ENCODE data around the gene DDR2. TPM values are rescaled to one million over a fixed set of nuclear protein-coding genes. Genes with fewer than 3 reads are reported as not detected.

DDR2 gene
- polyA plus RNA-seq, 1 donor from 2014 or later, result 0.69 TPM

- H3K27ac ChIP-seq (ENCODE audit: low read length), result no peak overlapping the region
- no peak overlapping the region for H3K9ac ChIP-seq (ENCODE audit: low read length)
- H3K36me3 ChIP-seq (ENCODE audit: insufficient read depth, low read length), result no peaks in the 10 kb centered on the region
- H3K9me2 ChIP-seq (ENCODE audit: insufficient read depth, low read length), result no peaks in the 10 kb centered on the region
- H3K79me2 ChIP-seq (replicated peaks; ENCODE audit: insufficient read depth, low read length), result no peaks in the 10 kb centered on the region
- H3K27me3 ChIP-seq (ENCODE audit: insufficient read depth, low read depth, low read length), result no peaks in the 10 kb centered on the region
- no peak for TF ChIP-seq TAF1 (IDR thresholded peaks at IDR 0.05; ENCODE audit: low read depth)
- TF ChIP-seq RAD21 (conservative IDR thresholded peaks at IDR 0.05), result no peak
- TF ChIP-seq, protein P1, sequence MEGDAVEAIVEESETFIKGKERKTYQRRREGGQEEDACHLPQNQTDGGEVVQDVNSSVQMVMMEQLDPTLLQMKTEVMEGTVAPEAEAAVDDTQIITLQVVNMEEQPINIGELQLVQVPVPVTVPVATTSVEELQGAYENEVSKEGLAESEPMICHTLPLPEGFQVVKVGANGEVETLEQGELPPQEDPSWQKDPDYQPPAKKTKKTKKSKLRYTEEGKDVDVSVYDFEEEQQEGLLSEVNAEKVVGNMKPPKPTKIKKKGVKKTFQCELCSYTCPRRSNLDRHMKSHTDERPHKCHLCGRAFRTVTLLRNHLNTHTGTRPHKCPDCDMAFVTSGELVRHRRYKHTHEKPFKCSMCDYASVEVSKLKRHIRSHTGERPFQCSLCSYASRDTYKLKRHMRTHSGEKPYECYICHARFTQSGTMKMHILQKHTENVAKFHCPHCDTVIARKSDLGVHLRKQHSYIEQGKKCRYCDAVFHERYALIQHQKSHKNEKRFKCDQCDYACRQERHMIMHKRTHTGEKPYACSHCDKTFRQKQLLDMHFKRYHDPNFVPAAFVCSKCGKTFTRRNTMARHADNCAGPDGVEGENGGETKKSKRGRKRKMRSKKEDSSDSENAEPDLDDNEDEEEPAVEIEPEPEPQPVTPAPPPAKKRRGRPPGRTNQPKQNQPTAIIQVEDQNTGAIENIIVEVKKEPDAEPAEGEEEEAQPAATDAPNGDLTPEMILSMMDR (IDR thresholded peaks at IDR 0.05; ENCODE audit: poor library complexity, severe bottlenecking), result no peak
- TF ChIP-seq EZH2 (IDR thresholded peaks at IDR 0.05; ENCODE audit: borderline replicate concordance, insufficient read depth, low read length, poor library complexity, severe bottlenecking), result no peak
- TF ChIP-seq SMC3 (conservative IDR thresholded peaks at IDR 0.05; ENCODE audit: poor library complexity), result no peak
- TF ChIP-seq MXI1 (conservative IDR thresholded peaks at IDR 0.05; ENCODE audit: poor library complexity, severe bottlenecking), result no peak
- H3K4me3 ChIP-seq (ENCODE audit: low read length), result no peak overlapping the region
- no peaks in the 10 kb centered on the region for H3K9me3 ChIP-seq (ENCODE audit: low read length)
- no peak overlapping the region for H2AFZ ChIP-seq (ENCODE audit: low read depth, low read length)
- no peak overlapping the region for H3K4me2 ChIP-seq (ENCODE audit: low read length)
- H4K20me1 ChIP-seq (ENCODE audit: insufficient read depth), result no peaks in the 10 kb centered on the region
- H3F3A ChIP-seq (ENCODE audit: insufficient read depth, low read length, poor library complexity, severe bottlenecking), result no peaks in the 10 kb centered on the region
Measured at GRCh38 chr1:162626761-162627160, 5.5 kb upstream of the DDR2 start.

GRCh38 chr1:162627662-162628296 lies 4.5 kb upstream of the DDR2 start:
- Histone ChIP-seq H2AFZ (ENCODE audit: low read depth, low read length) (no peak overlapping the region), H3K27ac (ENCODE audit: low read length) (no peak overlapping the region), H3K4me3 (ENCODE audit: low read length) (no peak overlapping the region), H4K20me1 (ENCODE audit: insufficient read depth) (no peaks in the 10 kb centered on the region), H3F3A (ENCODE audit: insufficient read depth, low read length, poor library complexity, severe bottlenecking) (no peaks in the 10 kb centered on the region), H3K9ac (ENCODE audit: low read length) (no peak overlapping the region), H3K36me3 (ENCODE audit: insufficient read depth, low read length) (no peaks in the 10 kb centered on the region), H3K4me2 (ENCODE audit: low read length) (no peak overlapping the region), H3K79me2 (replicated peaks; ENCODE audit: insufficient read depth, low read length) (no peaks in the 10 kb centered on the region), H3K9me3 (ENCODE audit: low read length) (no peaks in the 10 kb centered on the region), H3K27me3 (ENCODE audit: insufficient read depth, low read depth, low read length) (no peaks in the 10 kb centered on the region), H3K9me2 (ENCODE audit: insufficient read depth, low read length) (no peaks in the 10 kb centered on the region)
- TF ChIP-seq POLR2AphosphoS5 (IDR thresholded peaks at IDR 0.05), result no peak
- no peak for TF ChIP-seq SMC3 (conservative IDR thresholded peaks at IDR 0.05; ENCODE audit: poor library complexity)
- no peak for TF ChIP-seq MXI1 (conservative IDR thresholded peaks at IDR 0.05; ENCODE audit: poor library complexity, severe bottlenecking)
- no peak for TF ChIP-seq EZH2 (IDR thresholded peaks at IDR 0.05; ENCODE audit: borderline replicate concordance, insufficient read depth, low read length, poor library complexity, severe bottlenecking)
- TF ChIP-seq EP300 (conservative IDR thresholded peaks at IDR 0.05; ENCODE audit: poor library complexity, severe bottlenecking), result no peak
- TF ChIP-seq TAF1 (IDR thresholded peaks at IDR 0.05; ENCODE audit: low read depth), result no peak
- TF ChIP-seq, protein P1 (IDR thresholded peaks at IDR 0.05; ENCODE audit: poor library complexity, severe bottlenecking), result no peak
- TF ChIP-seq RAD21 (conservative IDR thresholded peaks at IDR 0.05), result no peak
- TF ChIP-seq, protein P2, sequence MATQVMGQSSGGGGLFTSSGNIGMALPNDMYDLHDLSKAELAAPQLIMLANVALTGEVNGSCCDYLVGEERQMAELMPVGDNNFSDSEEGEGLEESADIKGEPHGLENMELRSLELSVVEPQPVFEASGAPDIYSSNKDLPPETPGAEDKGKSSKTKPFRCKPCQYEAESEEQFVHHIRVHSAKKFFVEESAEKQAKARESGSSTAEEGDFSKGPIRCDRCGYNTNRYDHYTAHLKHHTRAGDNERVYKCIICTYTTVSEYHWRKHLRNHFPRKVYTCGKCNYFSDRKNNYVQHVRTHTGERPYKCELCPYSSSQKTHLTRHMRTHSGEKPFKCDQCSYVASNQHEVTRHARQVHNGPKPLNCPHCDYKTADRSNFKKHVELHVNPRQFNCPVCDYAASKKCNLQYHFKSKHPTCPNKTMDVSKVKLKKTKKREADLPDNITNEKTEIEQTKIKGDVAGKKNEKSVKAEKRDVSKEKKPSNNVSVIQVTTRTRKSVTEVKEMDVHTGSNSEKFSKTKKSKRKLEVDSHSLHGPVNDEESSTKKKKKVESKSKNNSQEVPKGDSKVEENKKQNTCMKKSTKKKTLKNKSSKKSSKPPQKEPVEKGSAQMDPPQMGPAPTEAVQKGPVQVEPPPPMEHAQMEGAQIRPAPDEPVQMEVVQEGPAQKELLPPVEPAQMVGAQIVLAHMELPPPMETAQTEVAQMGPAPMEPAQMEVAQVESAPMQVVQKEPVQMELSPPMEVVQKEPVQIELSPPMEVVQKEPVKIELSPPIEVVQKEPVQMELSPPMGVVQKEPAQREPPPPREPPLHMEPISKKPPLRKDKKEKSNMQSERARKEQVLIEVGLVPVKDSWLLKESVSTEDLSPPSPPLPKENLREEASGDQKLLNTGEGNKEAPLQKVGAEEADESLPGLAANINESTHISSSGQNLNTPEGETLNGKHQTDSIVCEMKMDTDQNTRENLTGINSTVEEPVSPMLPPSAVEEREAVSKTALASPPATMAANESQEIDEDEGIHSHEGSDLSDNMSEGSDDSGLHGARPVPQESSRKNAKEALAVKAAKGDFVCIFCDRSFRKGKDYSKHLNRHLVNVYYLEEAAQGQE (IDR thresholded peaks at IDR 0.05; ENCODE audit: borderline replicate concordance), result no peak
